ENCODE results near the gene APIP. TPM values are rescaled to one million over a fixed set of nuclear protein-coding genes. Genes with fewer than 3 reads are reported as not detected.

The APIP gene
- total RNA-seq, 1 donor from 2014 or later: 13.3 TPM

- Mint-ChIP-seq H3K27ac (ENCODE audit: unreplicated experiment) (no peak overlapping the region), H3K27me3 (ENCODE audit: low read depth) (no peaks in the 10 kb centered on the region), H3K36me3 (ENCODE audit: low read depth) (peaks cover 9% of the 10 kb centered on the region), H3K4me1 (ENCODE audit: low read depth) (peaks cover 20% of the 10 kb centered on the region), H3K4me3 (ENCODE audit: unreplicated experiment) (no peak overlapping the region), H3K9me3 (ENCODE audit: low read depth) (peaks cover 5% of the 10 kb centered on the region)
- no peak for DNase-seq (ENCODE audit: low spot score)
- TF ChIP-seq CTCF (IDR thresholded peaks at IDR 0.05): no peak
These were observed 28.5 kb upstream of the APIP start for GRCh38 chr11:34944692-34945091.

GRCh38 chr11:34941688-34942087 is 25.5 kb upstream of the APIP start:
- TF ChIP-seq CTCF (IDR thresholded peaks at IDR 0.05): no peak
- Mint-ChIP-seq H3K27ac (ENCODE audit: unreplicated experiment) (no peak overlapping the region), H3K36me3 (ENCODE audit: low read depth) (peaks cover 9% of the 10 kb centered on the region), H3K4me3 (ENCODE audit: unreplicated experiment) (no peak overlapping the region), H3K4me1 (ENCODE audit: low read depth) (peaks cover 24% of the 10 kb centered on the region), H3K9me3 (ENCODE audit: low read depth) (peaks cover 5% of the 10 kb centered on the region), H3K27me3 (ENCODE audit: low read depth) (no peaks in the 10 kb centered on the region)
- DNase-seq (ENCODE audit: low spot score): no peak

- Mint-ChIP-seq H3K4me3 (ENCODE audit: unreplicated experiment) (no peak overlapping the region), H3K36me3 (ENCODE audit: low read depth) (peaks cover 12% of the 10 kb centered on the region), H3K9me3 (ENCODE audit: low read depth) (peaks cover 5% of the 10 kb centered on the region), H3K27ac (ENCODE audit: unreplicated experiment) (peak overlapping the region; percentile 64), H3K27me3 (ENCODE audit: low read depth) (no peaks in the 10 kb centered on the region), H3K4me1 (ENCODE audit: low read depth) (peaks cover 24% of the 10 kb centered on the region)
- peak; percentile 76 for TF ChIP-seq CTCF (IDR thresholded peaks at IDR 0.05)
- DNase-seq (ENCODE audit: low spot score): no peak
These were observed 24.0 kb upstream of the APIP start for GRCh38 chr11:34940026-34940677.

DNA sequence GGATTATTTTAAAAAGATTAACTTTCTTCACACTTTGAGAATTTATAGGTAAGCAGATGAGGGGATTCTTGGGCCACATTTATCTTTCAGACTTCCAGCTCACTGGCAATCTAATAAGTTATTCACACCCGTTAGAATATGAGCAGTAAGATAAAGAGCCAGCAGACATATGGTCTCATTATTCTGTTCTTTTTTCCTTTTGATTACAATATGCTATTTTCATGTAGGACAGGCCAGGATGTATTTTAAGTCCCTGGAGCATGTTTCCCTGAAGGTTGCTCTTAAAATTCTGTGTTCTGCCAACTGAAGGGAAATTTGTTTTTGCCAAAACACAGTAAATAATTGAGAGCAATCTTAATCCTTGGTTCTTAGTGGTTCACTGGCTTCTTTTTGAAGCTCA is 22.4 kb upstream of the APIP start:
- Mint-ChIP-seq H3K4me1 (ENCODE audit: low read depth) (peaks cover 23% of the 10 kb centered on the region), H3K9me3 (ENCODE audit: low read depth) (no peaks in the 10 kb centered on the region), H3K36me3 (ENCODE audit: low read depth) (peaks cover 9% of the 10 kb centered on the region), H3K4me3 (ENCODE audit: unreplicated experiment) (no peak overlapping the region), H3K27me3 (ENCODE audit: low read depth) (no peaks in the 10 kb centered on the region), H3K27ac (ENCODE audit: unreplicated experiment) (no peak overlapping the region)
- no peak for DNase-seq (ENCODE audit: low spot score)
- TF ChIP-seq CTCF (IDR thresholded peaks at IDR 0.05): no peak

DNA sequence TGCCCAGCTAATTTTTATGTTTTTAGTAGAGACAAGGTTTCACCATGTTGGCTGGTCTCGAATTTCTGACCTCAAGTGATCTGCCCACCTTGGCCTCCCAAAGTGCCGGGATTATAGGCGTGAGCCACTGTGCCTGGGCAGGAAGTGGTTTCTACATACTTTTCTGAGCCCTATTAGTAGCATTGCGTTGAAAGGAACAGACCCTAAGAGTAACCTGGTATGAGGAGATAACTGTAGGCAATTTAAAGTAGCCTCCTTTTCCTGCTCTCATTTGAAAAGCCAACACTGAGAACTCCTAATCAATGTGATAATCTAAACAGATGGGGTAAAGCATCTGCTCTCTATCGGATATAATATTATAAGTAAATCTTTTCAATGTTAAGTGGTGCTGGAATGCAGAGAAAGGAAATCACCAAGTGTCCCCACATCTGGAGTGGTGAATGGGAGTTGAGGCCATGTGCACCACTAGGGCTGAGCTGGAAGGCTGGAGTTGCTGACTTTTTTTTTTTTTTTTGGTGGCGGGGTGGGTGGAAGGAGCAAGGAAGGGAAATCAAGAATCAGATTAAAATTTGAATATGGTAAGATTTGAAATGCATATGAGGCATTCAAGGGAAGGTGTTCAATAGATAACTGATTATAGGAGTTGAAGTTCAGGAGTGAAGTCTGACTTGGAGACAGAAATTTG is 20.9 kb upstream of the APIP start:
- TF ChIP-seq CTCF (IDR thresholded peaks at IDR 0.05): no peak
- H3K27ac Mint-ChIP-seq (ENCODE audit: unreplicated experiment): no peak overlapping the region
- H3K27me3 Mint-ChIP-seq (ENCODE audit: low read depth): no peaks in the 10 kb centered on the region
- H3K9me3 Mint-ChIP-seq (ENCODE audit: low read depth): no peaks in the 10 kb centered on the region
- peaks cover 20% of the 10 kb centered on the region for H3K4me1 Mint-ChIP-seq (ENCODE audit: low read depth)
- no peak for DNase-seq (ENCODE audit: low spot score)
- H3K36me3 Mint-ChIP-seq (ENCODE audit: low read depth): peaks cover 12% of the 10 kb centered on the region
- no peak overlapping the region for H3K4me3 Mint-ChIP-seq (ENCODE audit: unreplicated experiment)

All from chondrocyte (in vitro differentiated cells).